Breast epithelium (tissue), 4 donors: ENCODE results near the gene TRIM31. TPM values are rescaled to one million over a fixed set of nuclear protein-coding genes. Genes with fewer than 3 reads are reported as not detected.

Experiments
- DNase-seq, 2 donors: peaks; one replicate each; pipeline ENCODE4 v3.0.0-alpha.2; 2019; ENCODE audit warnings: low spot score in 2 of 2
- H3K27ac ChIP-seq, 2 donors: fragments of 200-600 bp; sonication (generic) in 1 of 2; one replicate each; pipeline ENCODE4 v1.5.1; 2016 to 2019; ENCODE audit warnings: mild to moderate bottlenecking in 1 of 2
- H3K27me3 ChIP-seq, 2 donors: fragments of 200-600 bp; sonication (generic) in 1 of 2; one replicate each; pipeline versions ENCODE4 v1.5.1 to v1.6.0; 2017 to 2019; ENCODE audit warnings: control low read depth in 1 of 2, mild to moderate bottlenecking in 1 of 2
- H3K36me3 ChIP-seq: fragments of 200-600 bp; one replicate; pipeline ENCODE4 v1.5.1; 2019
- H3K4me1 ChIP-seq, 2 donors: fragments of 200-600 bp; sonication (generic); one replicate each; pipeline ENCODE4 v1.5.1; 2016 to 2019; ENCODE audit warnings: control low read depth in 1 of 2
- H3K4me3 ChIP-seq, 3 donors: fragments of 200-600 bp; sonication (generic); 1 replicate in 2 of 3; 2 replicates in 1 of 3; pipeline ENCODE4 v1.5.1; 2016 to 2019; ENCODE audit warnings: mild to moderate bottlenecking in 3 of 3, moderate library complexity in 2 of 3
- H3K9me3 ChIP-seq, 2 donors: fragments of 200-600 bp; sonication (generic) in 1 of 2; one replicate each; pipeline ENCODE4 v1.5.1; 2016 to 2019; ENCODE audit warnings: control low read depth in 1 of 2
- POLR2A ChIP-seq: fragments of 450-650 bp; IDR thresholded peaks from one replicate; pipeline ENCODE4 v1.6.1; 2016; ENCODE audit warnings: antibody characterized with exemption, mild to moderate bottlenecking, moderate library complexity
- POLR2AphosphoS5 ChIP-seq, 3 donors: sonication (generic); formaldehyde crosslinking; IDR thresholded peaks; one replicate each; pipeline ENCODE4 v1.6.1; 2017; ENCODE audit warnings: antibody characterized with exemption in 3 of 3
- intact Hi-C: fragments of 100-400 bp; cut with DNase I; formaldehyde crosslinking; loops from one replicate; pipeline ENCODE4 v1.15.1; 2023; ENCODE audit warnings: low total_unique reads
- total RNA-seq, 3 donors: library from RNA; depleted of rRNA; stranded (reverse); fragments of >200 nt; gene quantifications; one replicate each; pipeline ENCODE4 v1.1.0, GENCODE V29; 2016
- TF ChIP-seq, protein P1 (sequence below), 3 donors: fragments of 450-650 bp; IDR thresholded peaks; one replicate each; pipeline ENCODE4 v1.5.1; 2016 to 2017; ENCODE audit warnings: antibody characterized with exemption in 3 of 3, mild to moderate bottlenecking in 3 of 3, moderate library complexity in 3 of 3

The TRIM31 gene
- total RNA-seq, 3 donors from 2014 or later: 3.3 TPM; not detected in 2

DNA sequence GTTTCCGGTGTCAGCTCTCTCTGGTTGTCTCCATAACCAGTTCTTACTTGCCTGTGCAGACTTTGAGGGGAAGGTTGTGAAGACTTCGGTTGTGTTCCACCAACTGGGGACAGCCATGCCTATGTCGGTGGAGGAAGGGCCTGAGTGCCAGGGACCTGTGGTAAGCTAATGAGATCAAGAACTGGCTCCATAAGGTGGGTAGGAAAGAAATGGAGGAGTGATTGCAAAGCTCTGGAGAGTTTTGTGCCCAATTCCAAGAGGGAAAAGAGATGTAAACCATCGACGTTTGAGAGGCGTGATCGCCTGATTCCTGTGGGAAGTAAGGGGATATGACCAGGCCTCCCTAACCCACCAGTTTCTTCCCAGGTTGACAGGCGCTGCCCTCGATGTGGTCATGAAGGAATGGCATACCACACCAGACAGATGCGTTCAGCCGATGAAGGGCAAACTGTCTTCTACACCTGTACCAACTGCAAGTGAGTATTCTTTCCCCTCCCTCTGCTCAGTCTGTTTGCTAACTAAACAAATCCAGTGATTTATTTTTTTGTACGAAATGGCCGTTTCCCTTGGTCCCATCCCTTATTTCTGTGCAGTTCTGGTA lies 50.9 kb downstream of the TRIM31 start:
- Histone ChIP-seq H3K9me3 (no peaks in the 10 kb centered on the region), H3K4me3 (peak overlapping the region; percentile 69 to 78 (median 73)), H3K27ac (peak overlapping the region; percentile 90 to 94), H3K36me3 (no peaks in the 10 kb centered on the region), H3K4me1 (peaks cover 0 to 7% of the 10 kb centered on the region in 2 donors), H3K27me3 (no peaks in the 10 kb centered on the region)
- TF ChIP-seq, protein P1, sequence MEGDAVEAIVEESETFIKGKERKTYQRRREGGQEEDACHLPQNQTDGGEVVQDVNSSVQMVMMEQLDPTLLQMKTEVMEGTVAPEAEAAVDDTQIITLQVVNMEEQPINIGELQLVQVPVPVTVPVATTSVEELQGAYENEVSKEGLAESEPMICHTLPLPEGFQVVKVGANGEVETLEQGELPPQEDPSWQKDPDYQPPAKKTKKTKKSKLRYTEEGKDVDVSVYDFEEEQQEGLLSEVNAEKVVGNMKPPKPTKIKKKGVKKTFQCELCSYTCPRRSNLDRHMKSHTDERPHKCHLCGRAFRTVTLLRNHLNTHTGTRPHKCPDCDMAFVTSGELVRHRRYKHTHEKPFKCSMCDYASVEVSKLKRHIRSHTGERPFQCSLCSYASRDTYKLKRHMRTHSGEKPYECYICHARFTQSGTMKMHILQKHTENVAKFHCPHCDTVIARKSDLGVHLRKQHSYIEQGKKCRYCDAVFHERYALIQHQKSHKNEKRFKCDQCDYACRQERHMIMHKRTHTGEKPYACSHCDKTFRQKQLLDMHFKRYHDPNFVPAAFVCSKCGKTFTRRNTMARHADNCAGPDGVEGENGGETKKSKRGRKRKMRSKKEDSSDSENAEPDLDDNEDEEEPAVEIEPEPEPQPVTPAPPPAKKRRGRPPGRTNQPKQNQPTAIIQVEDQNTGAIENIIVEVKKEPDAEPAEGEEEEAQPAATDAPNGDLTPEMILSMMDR (IDR thresholded peaks at IDR 0.05): no peak
- TF ChIP-seq POLR2A (no peak), POLR2AphosphoS5 (IDR thresholded peaks at IDR 0.05) (no peak)
- DNase-seq: peak in 1 of 2 donors; percentile 26
- intact Hi-C loops: no loop called here

DNA sequence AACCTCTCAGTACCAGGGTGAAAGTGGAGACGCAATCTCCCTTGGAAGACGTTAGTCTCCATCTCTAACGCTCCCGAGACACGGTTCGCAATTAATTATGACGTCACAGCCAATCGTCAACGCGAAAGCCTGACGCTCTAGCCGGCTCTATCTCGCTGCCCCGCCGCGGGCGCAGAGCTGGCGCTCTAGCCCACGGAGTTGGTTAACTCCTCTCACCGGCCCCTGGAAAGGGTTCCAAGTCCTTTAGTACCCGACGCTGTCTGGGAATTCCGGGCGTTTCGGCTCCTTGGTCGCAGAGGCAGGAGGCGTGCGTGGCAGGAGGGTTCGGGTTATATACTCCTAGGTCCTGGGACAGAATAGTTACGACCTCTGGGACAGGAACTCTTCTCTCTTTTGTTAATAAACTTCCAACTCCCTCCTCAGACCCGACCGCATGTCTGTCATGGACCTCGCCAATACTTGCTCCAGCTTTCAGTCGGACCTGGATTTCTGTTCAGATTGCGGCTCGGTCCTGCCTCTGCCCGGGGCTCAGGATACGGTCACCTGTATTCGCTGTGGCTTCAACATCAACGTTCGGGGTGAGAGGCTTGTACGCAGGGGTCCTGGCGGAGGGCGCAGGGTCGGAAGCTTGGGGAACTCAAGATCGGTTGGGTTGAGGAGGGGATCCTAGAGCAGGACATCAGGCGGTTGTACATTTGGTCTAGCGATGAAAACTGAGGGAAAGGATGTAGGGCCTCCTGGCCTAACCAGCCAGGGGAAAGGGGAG lies 51.6 kb downstream of the TRIM31 start, which contains the start of gene POLR1H:
Gene POLR1H, plus strand, starts transcription at position 174 of the 766 bp plus-strand sequence. Its CDS starts 260 bp downstream, at position 434.
- no peaks in the 10 kb centered on the region for H3K27me3 ChIP-seq
- intact Hi-C loops: no loop called here
- peak; percentile 92 to 93 for DNase-seq
- TF ChIP-seq POLR2A (peak; percentile 91), POLR2AphosphoS5 (IDR thresholded peaks at IDR 0.05) (peak; percentile 87 to 98 (median 96))
- TF ChIP-seq, protein P1 (IDR thresholded peaks at IDR 0.05): no peak
- H3K27ac ChIP-seq: peak within 1 kb of the TSS; percentile 90 to 94
- peaks cover 0 to 7% of the 10 kb centered on the region in 2 donors for H3K4me1 ChIP-seq
- no peaks in the 10 kb centered on the region for H3K9me3 ChIP-seq
- H3K36me3 ChIP-seq: no peaks in the 10 kb centered on the region
- peak within 1 kb of the TSS; percentile 69 to 78 (median 73) for H3K4me3 ChIP-seq

DNA sequence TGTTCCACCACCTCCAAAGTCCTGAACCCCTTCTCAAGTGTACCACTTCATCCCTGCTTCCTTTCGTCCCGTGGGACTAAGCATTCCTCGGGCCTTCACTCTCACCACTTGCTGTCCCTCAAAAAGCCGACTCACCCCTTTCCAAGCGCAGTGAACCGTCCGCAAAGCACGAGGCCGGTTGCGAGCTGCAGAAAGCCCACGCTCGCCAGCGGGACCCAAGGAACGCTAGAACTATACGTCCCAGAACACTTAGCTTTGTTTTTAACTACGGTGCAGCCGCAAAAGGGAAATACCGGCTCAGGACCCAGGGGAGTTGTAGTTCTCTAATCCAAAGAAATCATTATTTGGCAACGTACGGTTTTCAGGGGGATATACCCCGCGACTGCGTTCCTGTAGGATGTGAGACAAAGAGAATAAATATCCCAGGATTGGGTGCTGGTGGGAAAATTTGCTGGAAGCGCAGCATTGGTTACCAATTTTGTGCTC lies 52.2 kb downstream of the TRIM31 start:
- Histone ChIP-seq H3K27ac (peak overlapping the region; percentile 90 to 94), H3K4me3 (peak overlapping the region; percentile 69 to 78 (median 73)), H3K27me3 (no peaks in the 10 kb centered on the region), H3K9me3 (no peaks in the 10 kb centered on the region), H3K36me3 (no peaks in the 10 kb centered on the region), H3K4me1 (peaks cover 0 to 7% of the 10 kb centered on the region in 2 donors)
- no peak for DNase-seq
- TF ChIP-seq, protein P1 (IDR thresholded peaks at IDR 0.05): no peak
- TF ChIP-seq POLR2A: no peak
- no peak for TF ChIP-seq POLR2AphosphoS5 (IDR thresholded peaks at IDR 0.05)
- intact Hi-C loops: no loop called here

DNA sequence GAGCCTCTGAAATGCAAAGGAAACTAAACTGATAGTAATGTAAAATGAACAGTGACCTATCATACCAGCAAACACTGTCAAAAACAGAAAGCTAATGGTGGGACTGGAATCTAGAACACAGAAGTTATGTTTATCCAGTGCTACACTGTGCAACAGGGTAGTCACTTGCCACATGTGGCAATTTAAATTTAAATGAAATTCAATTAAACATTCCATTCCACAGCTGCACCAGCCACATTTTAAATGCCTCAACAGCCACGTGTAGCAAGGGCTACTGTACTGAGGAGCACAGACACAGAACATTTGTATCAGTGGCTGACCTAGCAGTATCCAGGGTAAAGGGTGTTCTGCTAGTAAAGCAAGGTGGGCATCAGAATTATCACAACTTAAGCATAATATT lies 57.4 kb downstream of the TRIM31 start:
- no peaks in the 10 kb centered on the region for H3K9me3 ChIP-seq
- DNase-seq: no peak
- TF ChIP-seq, protein P1 (IDR thresholded peaks at IDR 0.05): no peak
- TF ChIP-seq POLR2A (no peak), POLR2AphosphoS5 (IDR thresholded peaks at IDR 0.05) (no peak)
- H3K4me1 ChIP-seq: peaks cover 0 to 7% of the 10 kb centered on the region in 2 donors
- no peaks in the 10 kb centered on the region for H3K36me3 ChIP-seq
- H3K27me3 ChIP-seq: no peaks in the 10 kb centered on the region
- intact Hi-C loops: no loop called here
- H3K27ac ChIP-seq: no peak overlapping the region
- no peak overlapping the region for H3K4me3 ChIP-seq

DNA sequence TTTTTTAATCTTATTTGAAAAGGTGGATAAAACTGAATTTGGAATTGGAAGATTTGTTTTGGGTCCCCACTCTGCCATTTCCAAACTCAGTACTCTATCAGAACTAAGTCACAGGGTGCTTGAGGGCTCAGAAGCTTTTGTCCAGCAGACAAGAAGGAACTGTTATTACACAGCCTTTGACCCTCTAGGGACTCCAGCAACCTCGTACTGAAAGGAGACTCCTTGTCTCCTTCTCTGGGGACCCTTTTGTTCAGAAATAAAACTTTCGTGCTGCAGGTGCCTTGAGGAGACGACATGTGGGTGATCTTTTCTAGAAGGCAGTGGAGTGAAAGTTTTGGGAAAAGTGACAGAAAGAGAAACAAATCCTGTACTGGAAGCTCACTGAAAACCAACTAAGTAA lies 59.2 kb downstream of the TRIM31 start:
- H3K4me3 ChIP-seq: no peak overlapping the region
- no peaks in the 10 kb centered on the region for H3K36me3 ChIP-seq

More for the DNA sequence above, 59.2 kb downstream of the TRIM31 start:
- Histone ChIP-seq H3K27me3 (no peaks in the 10 kb centered on the region), H3K27ac (no peak overlapping the region), H3K9me3 (no peaks in the 10 kb centered on the region), H3K4me1 (no peaks in the 10 kb centered on the region)
- intact Hi-C loops: no loop called here
- no peak for TF ChIP-seq POLR2AphosphoS5 (IDR thresholded peaks at IDR 0.05)
- TF ChIP-seq, protein P1 (IDR thresholded peaks at IDR 0.05): no peak
- DNase-seq: no peak
